Osteoblast (primary cell): ENCODE results near the gene WDR54. TPM values are rescaled to one million over a fixed set of nuclear protein-coding genes. Genes with fewer than 3 reads are reported as not detected.

ENCODE experiments used
- DNase-seq: peaks from one replicate; pipeline ENCODE4 v3.0.0; 2011; ENCODE audit warnings: low spot score, mixed read lengths; ENCODE audit not compliant: insufficient read length; ENCODE audit errors: missing footprints
- H2AFZ ChIP-seq: 2 replicates; pipeline ENCODE4 v1.6.0; 2011; ENCODE audit warnings: mild to moderate bottlenecking, low read length
- H3K27ac ChIP-seq: 2 replicates; pipeline ENCODE4 v1.5.1; 2011; ENCODE audit warnings: mild to moderate bottlenecking, low read depth, low read length, moderate library complexity
- H3K27me3 ChIP-seq: 2 replicates; pipeline ENCODE4 v1.6.0; 2012; ENCODE audit warnings: mild to moderate bottlenecking, control low read depth, inconsistent platforms, low read length, moderate library complexity; ENCODE audit not compliant: insufficient read depth
- H3K36me3 ChIP-seq: 2 replicates; pipeline ENCODE4 v1.5.1; 2011; ENCODE audit warnings: mild to moderate bottlenecking, low read length, control low read depth, moderate library complexity; ENCODE audit not compliant: insufficient read depth
- H3K4me1 ChIP-seq: 2 replicates; pipeline ENCODE4 v1.5.1; 2011; ENCODE audit warnings: mild to moderate bottlenecking, low read length, control low read depth, moderate library complexity; ENCODE audit not compliant: insufficient read depth
- H3K4me2 ChIP-seq: 2 replicates; pipeline ENCODE4 v1.6.0; 2011; ENCODE audit warnings: mild to moderate bottlenecking, low read length; ENCODE audit not compliant: insufficient read depth
- H3K4me3 ChIP-seq: fragments of 200-600 bp; sonication (generic); 3 replicates; pipeline ENCODE4 v1.5.1; 2012; ENCODE audit warnings: mild to moderate bottlenecking, low read length, inconsistent platforms; ENCODE audit not compliant: insufficient read depth
- H3K79me2 ChIP-seq: 2 replicates; pipeline ENCODE4 v1.6.0; 2012; ENCODE audit warnings: mild to moderate bottlenecking, low read length, control low read depth, inconsistent platforms; ENCODE audit not compliant: insufficient read depth
- H3K9me3 ChIP-seq: 2 replicates; pipeline ENCODE4 v1.5.1; 2011; ENCODE audit warnings: low read depth, low read length, control low read depth
- H4K20me1 ChIP-seq: 2 replicates; pipeline ENCODE4 v1.6.0; 2012; ENCODE audit warnings: mild to moderate bottlenecking, low read length, control low read depth; ENCODE audit not compliant: insufficient read depth
- total RNA-seq: library from RNA; depleted of rRNA; stranded (reverse); fragments of >200 nt; gene quantifications from 2 replicates; pipeline ENCODE4 v1.2.3, GENCODE V29; 2012
- TF ChIP-seq, protein P1 (sequence below): IDR thresholded peaks from 2 replicates; pipeline ENCODE4 v1.5.1; 2011; ENCODE audit warnings: mild to moderate bottlenecking, low read depth, low read length, moderate library complexity; ENCODE audit errors: extremely low read depth

WDR54 gene
- total RNA-seq, 1 donor = 23.9 TPM

DNA sequence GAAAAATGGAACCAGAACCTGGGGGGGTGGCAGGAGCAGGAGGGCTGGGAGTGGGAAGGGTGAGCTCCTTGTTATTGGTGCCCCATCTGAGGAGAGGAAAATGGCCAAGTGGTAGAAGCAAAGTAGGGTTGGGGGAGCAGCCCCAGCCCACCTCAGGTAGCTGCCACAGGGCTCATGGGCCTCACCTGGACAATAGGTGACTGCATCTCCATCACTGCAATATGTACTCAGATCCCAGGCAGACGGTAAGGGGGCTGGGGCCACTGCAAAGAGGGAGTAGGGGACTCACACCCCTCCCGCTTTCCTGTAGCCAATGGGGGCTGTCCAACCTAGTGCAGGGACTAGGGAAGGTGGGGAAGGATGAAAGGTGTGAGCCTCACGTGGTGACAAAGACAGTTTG lies 4.3 kb upstream of the WDR54 start:
- no peaks in the 10 kb centered on the region for H3K79me2 ChIP-seq
- H3K4me1 ChIP-seq = peaks cover 18% of the 10 kb centered on the region
- H3K9me3 ChIP-seq = no peaks in the 10 kb centered on the region
- DNase-seq = peak; percentile 51
- no peak overlapping the region for H3K27ac ChIP-seq
- H3K4me3 ChIP-seq = no peak overlapping the region
- no peaks in the 10 kb centered on the region for H4K20me1 ChIP-seq
- H3K4me2 ChIP-seq = no peak overlapping the region
- TF ChIP-seq, protein P1, sequence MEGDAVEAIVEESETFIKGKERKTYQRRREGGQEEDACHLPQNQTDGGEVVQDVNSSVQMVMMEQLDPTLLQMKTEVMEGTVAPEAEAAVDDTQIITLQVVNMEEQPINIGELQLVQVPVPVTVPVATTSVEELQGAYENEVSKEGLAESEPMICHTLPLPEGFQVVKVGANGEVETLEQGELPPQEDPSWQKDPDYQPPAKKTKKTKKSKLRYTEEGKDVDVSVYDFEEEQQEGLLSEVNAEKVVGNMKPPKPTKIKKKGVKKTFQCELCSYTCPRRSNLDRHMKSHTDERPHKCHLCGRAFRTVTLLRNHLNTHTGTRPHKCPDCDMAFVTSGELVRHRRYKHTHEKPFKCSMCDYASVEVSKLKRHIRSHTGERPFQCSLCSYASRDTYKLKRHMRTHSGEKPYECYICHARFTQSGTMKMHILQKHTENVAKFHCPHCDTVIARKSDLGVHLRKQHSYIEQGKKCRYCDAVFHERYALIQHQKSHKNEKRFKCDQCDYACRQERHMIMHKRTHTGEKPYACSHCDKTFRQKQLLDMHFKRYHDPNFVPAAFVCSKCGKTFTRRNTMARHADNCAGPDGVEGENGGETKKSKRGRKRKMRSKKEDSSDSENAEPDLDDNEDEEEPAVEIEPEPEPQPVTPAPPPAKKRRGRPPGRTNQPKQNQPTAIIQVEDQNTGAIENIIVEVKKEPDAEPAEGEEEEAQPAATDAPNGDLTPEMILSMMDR = no peak
- H3K27me3 ChIP-seq = no peaks in the 10 kb centered on the region
- no peak overlapping the region for H2AFZ ChIP-seq
- H3K36me3 ChIP-seq = no peaks in the 10 kb centered on the region

DNA sequence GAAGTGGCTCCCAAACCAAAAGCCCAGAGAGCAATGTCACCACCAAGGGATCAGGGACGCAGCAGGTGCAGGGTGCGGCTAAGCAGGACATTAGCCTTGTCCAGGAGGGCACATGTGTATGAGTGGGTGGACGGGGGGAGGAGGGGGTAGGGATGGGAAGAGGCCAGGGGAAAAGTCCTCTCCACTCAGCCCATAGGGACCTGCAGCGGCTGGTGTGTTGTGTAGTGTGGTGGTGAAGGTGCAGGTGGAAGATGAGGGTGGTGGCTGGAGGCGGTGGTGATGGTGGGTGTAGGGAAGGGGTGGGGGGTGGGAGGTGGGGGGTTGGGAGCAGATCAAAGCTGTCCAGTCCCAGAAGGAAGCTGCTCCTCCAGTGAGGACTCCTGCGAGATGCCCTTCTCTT lies 3.8 kb upstream of the WDR54 start:
- Histone ChIP-seq H3K79me2 (no peaks in the 10 kb centered on the region), H3K4me3 (no peak overlapping the region), H2AFZ (no peak overlapping the region), H3K9me3 (no peaks in the 10 kb centered on the region), H3K36me3 (no peaks in the 10 kb centered on the region), H3K27ac (no peak overlapping the region), H3K27me3 (no peaks in the 10 kb centered on the region), H3K4me1 (peaks cover 19% of the 10 kb centered on the region), H3K4me2 (no peak overlapping the region), H4K20me1 (no peaks in the 10 kb centered on the region)
- DNase-seq = peak; percentile 59
- TF ChIP-seq, protein P1 = no peak

DNA sequence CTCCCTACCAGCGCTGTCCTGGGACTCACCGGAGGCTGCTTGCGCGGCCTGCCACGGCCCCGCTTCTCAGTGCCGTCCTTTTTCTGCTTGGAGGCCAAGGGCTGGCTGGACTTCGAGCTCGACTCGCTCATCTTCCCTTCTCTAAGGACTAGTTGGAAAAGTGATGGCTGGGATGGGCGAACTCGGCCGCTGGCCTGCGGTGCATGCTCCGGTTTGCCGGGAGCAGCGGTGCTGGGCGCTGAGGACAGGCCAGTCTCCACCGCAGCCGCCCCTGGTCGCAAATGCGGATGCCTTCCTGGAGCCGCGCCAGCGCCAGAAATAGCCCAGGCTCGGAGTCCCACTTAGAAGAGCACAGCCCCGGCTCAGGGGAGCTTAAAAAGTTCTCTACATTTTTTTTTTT lies 3.2 kb upstream of the WDR54 start:
- Histone ChIP-seq H3K36me3 (no peaks in the 10 kb centered on the region), H3K4me3 (no peak overlapping the region), H4K20me1 (no peaks in the 10 kb centered on the region), H2AFZ (no peak overlapping the region), H3K9me3 (no peaks in the 10 kb centered on the region), H3K79me2 (no peaks in the 10 kb centered on the region), H3K4me2 (no peak overlapping the region), H3K27me3 (no peaks in the 10 kb centered on the region), H3K27ac (no peak overlapping the region), H3K4me1 (peaks cover 19% of the 10 kb centered on the region)
- TF ChIP-seq, protein P1 = no peak
- DNase-seq = peak; percentile 39

DNA sequence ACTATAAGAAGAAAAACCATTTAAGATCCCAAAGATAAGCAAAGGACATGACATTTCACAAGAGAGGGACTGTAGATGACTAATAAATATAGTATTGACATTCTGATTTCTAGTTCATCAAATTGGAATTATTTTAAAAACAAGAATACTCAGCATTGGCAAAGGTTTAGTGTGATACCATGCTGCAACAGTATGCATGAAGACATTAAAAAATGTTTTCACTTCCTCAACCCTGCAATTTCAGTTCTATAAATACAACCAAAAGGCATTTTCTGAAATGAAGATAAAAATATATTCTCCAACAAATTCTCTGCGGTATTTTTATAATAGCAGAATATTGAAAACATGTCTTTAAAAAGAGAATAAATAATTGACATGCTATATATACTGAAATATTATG lies 2.2 kb upstream of the WDR54 start:
- no peaks in the 10 kb centered on the region for H4K20me1 ChIP-seq
- no peak overlapping the region for H2AFZ ChIP-seq
- peak; percentile 77 for DNase-seq
- no peaks in the 10 kb centered on the region for H3K9me3 ChIP-seq
- H3K4me1 ChIP-seq = peaks cover 15% of the 10 kb centered on the region
- H3K4me2 ChIP-seq = no peak overlapping the region
- H3K79me2 ChIP-seq = no peaks in the 10 kb centered on the region
- H3K4me3 ChIP-seq = no peak overlapping the region
- H3K36me3 ChIP-seq = no peaks in the 10 kb centered on the region
- TF ChIP-seq, protein P1 = no peak
- H3K27me3 ChIP-seq = no peaks in the 10 kb centered on the region
- no peak overlapping the region for H3K27ac ChIP-seq
